ENCODE measurements around the gene SVEP1. TPM values are rescaled to one million over a fixed set of nuclear protein-coding genes. Genes with fewer than 3 reads are reported as not detected.

SVEP1 gene
- total RNA-seq, 4 donors from 2014 or later, result 37.2 to 70.4 (median 58.4) TPM

DNA sequence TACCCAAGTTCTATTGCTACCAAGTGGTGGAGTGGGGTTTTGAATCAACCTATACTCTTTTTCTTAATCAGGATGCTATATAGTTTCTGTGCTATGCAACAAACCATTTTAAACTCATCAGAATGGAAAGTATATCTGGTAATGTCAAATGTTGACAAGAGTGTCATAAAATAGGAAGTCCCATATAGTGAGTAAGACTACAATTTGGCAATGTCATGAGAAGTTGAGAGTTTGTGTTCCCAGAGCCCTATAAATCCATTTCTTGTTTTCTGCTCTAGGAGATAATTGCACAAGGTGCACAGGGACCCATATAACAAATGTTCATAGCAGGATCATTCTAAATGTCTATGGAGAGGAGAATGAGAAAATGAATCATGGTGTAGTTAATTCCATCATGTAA lies 132.1 kb downstream of the SVEP1 start:
- Histone ChIP-seq H3K4me3 (no peak overlapping the region), H3K9me3 (peaks cover 0 to 5% (median 0%) of the 10 kb centered on the region in 3 donors), H3K27ac (no peak overlapping the region), H3K27me3 (no peaks in the 10 kb centered on the region), H3K4me1 (no peaks in the 10 kb centered on the region), H3K36me3 (peaks cover 3 to 45% of the 10 kb centered on the region in 2 donors)
- no peak for ATAC-seq
- TF ChIP-seq, protein P1, sequence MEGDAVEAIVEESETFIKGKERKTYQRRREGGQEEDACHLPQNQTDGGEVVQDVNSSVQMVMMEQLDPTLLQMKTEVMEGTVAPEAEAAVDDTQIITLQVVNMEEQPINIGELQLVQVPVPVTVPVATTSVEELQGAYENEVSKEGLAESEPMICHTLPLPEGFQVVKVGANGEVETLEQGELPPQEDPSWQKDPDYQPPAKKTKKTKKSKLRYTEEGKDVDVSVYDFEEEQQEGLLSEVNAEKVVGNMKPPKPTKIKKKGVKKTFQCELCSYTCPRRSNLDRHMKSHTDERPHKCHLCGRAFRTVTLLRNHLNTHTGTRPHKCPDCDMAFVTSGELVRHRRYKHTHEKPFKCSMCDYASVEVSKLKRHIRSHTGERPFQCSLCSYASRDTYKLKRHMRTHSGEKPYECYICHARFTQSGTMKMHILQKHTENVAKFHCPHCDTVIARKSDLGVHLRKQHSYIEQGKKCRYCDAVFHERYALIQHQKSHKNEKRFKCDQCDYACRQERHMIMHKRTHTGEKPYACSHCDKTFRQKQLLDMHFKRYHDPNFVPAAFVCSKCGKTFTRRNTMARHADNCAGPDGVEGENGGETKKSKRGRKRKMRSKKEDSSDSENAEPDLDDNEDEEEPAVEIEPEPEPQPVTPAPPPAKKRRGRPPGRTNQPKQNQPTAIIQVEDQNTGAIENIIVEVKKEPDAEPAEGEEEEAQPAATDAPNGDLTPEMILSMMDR (IDR thresholded peaks at IDR 0.05), result no peak
- no peak for TF ChIP-seq POLR2AphosphoS5 (IDR thresholded peaks at IDR 0.05)

DNA sequence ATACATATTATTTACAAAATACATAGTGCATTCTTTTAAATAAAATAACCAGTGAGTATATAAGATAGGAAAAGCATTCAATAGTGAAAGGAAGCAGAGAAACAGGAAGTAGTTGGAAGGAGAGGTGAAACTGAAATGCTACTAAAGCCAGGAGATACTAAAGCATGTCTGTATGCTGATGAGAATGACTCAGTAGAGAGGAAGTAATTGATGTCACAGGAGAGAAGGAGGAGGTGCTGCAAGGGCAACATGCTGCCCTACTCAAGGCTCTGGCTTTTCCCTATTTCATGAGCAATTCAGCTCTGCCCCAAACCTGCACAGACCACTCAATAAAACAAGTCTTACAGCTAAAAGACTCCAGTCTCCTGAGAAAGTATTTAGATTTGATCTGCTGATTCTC lies 133.4 kb downstream of the SVEP1 start:
- no peak for ATAC-seq
- TF ChIP-seq POLR2A (IDR thresholded peaks at IDR 0.05), result no peak
- TF ChIP-seq POLR2AphosphoS5 (IDR thresholded peaks at IDR 0.05), result no peak
- no peak for TF ChIP-seq EP300 (IDR thresholded peaks at IDR 0.05)
- TF ChIP-seq, protein P1 (IDR thresholded peaks at IDR 0.05), result no peak
- Histone ChIP-seq H3K4me1 (no peaks in the 10 kb centered on the region), H3K36me3 (peaks cover 3 to 45% of the 10 kb centered on the region in 2 donors), H3K27me3 (no peaks in the 10 kb centered on the region), H3K9me3 (peaks cover 0 to 5% (median 0%) of the 10 kb centered on the region in 3 donors), H3K27ac (no peak overlapping the region), H3K4me3 (no peak overlapping the region)

DNA sequence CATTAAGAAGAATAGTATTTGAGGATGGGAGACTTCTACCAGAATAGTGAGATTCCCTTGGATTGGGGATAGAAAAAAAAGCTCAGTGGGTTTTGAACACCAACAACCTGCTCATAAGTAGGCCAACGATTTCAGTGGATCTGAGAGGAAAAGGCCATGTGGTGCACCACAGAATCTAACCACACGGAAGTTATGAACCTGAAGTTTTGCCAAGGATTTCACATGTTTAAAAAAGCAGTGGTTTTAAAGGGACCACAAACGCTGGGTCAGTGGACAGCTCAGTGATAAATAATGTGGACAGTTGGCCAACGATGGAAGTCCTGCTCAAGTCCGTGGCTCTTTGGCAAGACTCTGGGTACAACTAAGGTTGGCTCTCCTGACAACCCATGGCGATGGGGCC lies 134.6 kb downstream of the SVEP1 start:
- no peak for ATAC-seq
- H3K27me3 ChIP-seq, result no peaks in the 10 kb centered on the region
- H3K27ac ChIP-seq, result no peak overlapping the region
- TF ChIP-seq, protein P1 (IDR thresholded peaks at IDR 0.05), result no peak
- TF ChIP-seq EP300 (IDR thresholded peaks at IDR 0.05) (no peak), POLR2A (IDR thresholded peaks at IDR 0.05) (no peak), POLR2AphosphoS5 (IDR thresholded peaks at IDR 0.05) (no peak)
- no peaks in the 10 kb centered on the region for H3K4me1 ChIP-seq
- WGBS, 2 donors (ENCODE audit: low coverage in 1 of 2), result 57 to 64% methylated on average over 3 to 6 of the region's 6 CpGs
- H3K36me3 ChIP-seq, result peaks cover 3 to 43% of the 10 kb centered on the region in 2 donors
- peaks cover 0 to 5% (median 0%) of the 10 kb centered on the region in 3 donors for H3K9me3 ChIP-seq
- H3K4me3 ChIP-seq, result no peak overlapping the region

DNA sequence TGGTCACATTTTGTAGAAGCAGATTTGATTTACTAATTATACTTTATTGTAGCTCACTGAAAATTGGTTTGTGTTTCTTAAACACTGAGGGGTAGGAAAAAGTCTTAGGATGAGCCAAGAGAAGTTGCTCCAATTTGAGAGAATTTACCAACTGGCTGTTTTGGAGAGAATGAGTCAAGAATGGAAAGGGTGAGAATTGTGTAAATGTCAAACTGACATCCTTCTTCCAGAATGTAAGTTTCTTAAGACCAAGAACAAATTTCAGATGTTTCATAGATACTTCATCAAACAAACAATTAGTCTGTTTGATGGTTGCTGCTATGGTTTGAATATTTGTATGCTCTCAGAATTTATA lies 135.7 kb downstream of the SVEP1 start:
- ATAC-seq, result peak; percentile 24
- peaks cover 0 to 5% (median 0%) of the 10 kb centered on the region in 3 donors for H3K9me3 ChIP-seq
- H3K4me3 ChIP-seq, result no peak overlapping the region
- no peak overlapping the region for H3K27ac ChIP-seq
- H3K4me1 ChIP-seq, result no peaks in the 10 kb centered on the region
- no peaks in the 10 kb centered on the region for H3K27me3 ChIP-seq
- TF ChIP-seq, protein P1 (IDR thresholded peaks at IDR 0.05), result no peak
- TF ChIP-seq POLR2AphosphoS5 (IDR thresholded peaks at IDR 0.05), result no peak
- TF ChIP-seq EP300 (IDR thresholded peaks at IDR 0.05), result no peak
- no peak for TF ChIP-seq POLR2A (IDR thresholded peaks at IDR 0.05)
- H3K36me3 ChIP-seq, result peaks cover 3 to 37% of the 10 kb centered on the region in 2 donors

DNA sequence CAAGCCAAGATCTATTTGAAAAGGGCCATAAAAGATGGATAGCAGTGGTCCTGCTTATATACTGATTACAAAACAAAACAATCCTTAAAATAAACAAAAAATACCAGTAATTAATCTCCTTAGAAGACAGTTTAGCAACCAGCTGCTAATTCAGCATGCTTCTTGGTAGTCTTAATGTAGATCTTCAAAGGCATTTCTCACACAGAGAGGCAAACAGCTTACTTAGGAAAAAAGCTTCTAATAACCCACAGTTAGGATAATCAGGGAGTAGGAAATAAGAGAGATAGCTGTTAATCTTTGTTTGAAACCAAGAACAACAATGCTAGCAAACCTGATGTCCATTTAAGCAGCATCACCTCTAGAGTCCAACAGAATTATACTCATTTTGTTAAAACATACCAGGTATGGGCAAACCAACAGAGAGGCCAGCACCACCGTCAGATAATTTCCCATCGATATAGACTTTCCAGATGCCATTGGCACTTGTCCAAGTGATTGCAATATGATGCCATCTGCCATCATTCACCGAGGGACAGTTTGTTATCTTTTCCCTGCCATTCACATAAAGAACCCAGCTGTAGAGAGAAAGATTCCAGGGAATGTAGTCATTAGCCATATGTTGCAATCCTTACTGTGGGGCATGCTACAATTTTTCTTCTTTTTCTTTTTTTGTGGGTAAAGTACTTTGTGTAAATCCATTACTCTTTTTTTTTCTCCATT lies 136.2 kb downstream of the SVEP1 start:
- peaks cover 0 to 5% (median 0%) of the 10 kb centered on the region in 3 donors for H3K9me3 ChIP-seq
- H3K36me3 ChIP-seq, result peaks cover 3 to 32% of the 10 kb centered on the region in 2 donors
- ATAC-seq, result peak; percentile 47
- H3K27me3 ChIP-seq, result no peaks in the 10 kb centered on the region
- 18 to 39% methylated on average over 3 of the region's 3 CpGs for WGBS, 2 donors (ENCODE audit: low coverage in 1 of 2)
- H3K4me3 ChIP-seq, result no peak overlapping the region
- H3K27ac ChIP-seq, result no peak overlapping the region
- no peaks in the 10 kb centered on the region for H3K4me1 ChIP-seq
- TF ChIP-seq POLR2A (IDR thresholded peaks at IDR 0.05), result no peak
- TF ChIP-seq POLR2AphosphoS5 (IDR thresholded peaks at IDR 0.05), result no peak
- TF ChIP-seq, protein P1 (IDR thresholded peaks at IDR 0.05), result no peak
- no peak for TF ChIP-seq EP300 (IDR thresholded peaks at IDR 0.05)

Measured in gastroesophageal sphincter (tissue), 4 donors.